HEK293 (cell line): ENCODE data around the gene SMIM13.
A peak's percentile ranks its signal among the peaks of the same experiment; 100 is the strongest.

ENCODE experiments used
- CTCF ChIA-PET: fragments of 350-600 bp; formaldehyde crosslinking; extraction: SDS; loops from one replicate; lab custom pipeline; 2021; ENCODE audit warnings: antibody characterized with exemption; lab: Yijun Ruan, JAX
- POLR2A ChIA-PET: fragments of 300-600 bp; formaldehyde crosslinking; extraction: SDS; loops from one replicate; lab custom pipeline; 2020; ENCODE audit warnings: antibody characterized with exemption, inconsistent platforms; lab: Yijun Ruan, JAX
- H3K27ac ChIP-seq: fragments of 200-500 bp; sonication (Bioruptor generic); 2 replicates; pipeline ENCODE4 v1.5.1; 2014; ENCODE audit warnings: low read depth, low read length, control low read depth, inconsistent platforms; ENCODE audit errors: extremely low read depth
- H3K36me3 ChIP-seq, 2 experiments: fragments of 200-500 bp in 1 of 2; sonication (Bioruptor generic) in 1 of 2; 1 replicate in 1 of 2; 2 replicates in 1 of 2; pipeline ENCODE4 v1.5.1; 2014 to 2017; ENCODE audit warnings: inconsistent platforms in 2 of 2, low read length in 2 of 2; ENCODE audit not compliant: control insufficient read depth in 2 of 2, insufficient read depth in 1 of 2
- H3K4me1 ChIP-seq: fragments of 200-500 bp; sonication (Bioruptor generic); 2 replicates; pipeline ENCODE4 v1.5.1; 2014; ENCODE audit warnings: mild to moderate bottlenecking, low read length, inconsistent platforms; ENCODE audit not compliant: control insufficient read depth, insufficient read depth
- H3K4me3 ChIP-seq: 2 replicates; pipeline ENCODE4 v1.5.1; 2011; ENCODE audit warnings: low read depth, mild to moderate bottlenecking, control low read depth, low read length, moderate library complexity
- H3K9me3 ChIP-seq: fragments of 200-500 bp; sonication (Bioruptor generic); 2 replicates; pipeline ENCODE4 v1.5.1; 2014; ENCODE audit warnings: low read depth, low read length, inconsistent platforms; ENCODE audit not compliant: control insufficient read depth, insufficient read depth
- EGR2 ChIP-seq: fragments of 450-650 bp; formaldehyde crosslinking; IDR thresholded peaks from 2 replicates; pipeline ENCODE4 v1.5.1; 2016; ENCODE audit warnings: low read depth, missing biosample characterization, missing genetic modification characterization
- KLF7 ChIP-seq: fragments of 450-650 bp; formaldehyde crosslinking; IDR thresholded peaks from 2 replicates; pipeline ENCODE4 v1.5.1; 2016; ENCODE audit warnings: missing biosample characterization, missing genetic modification characterization, borderline replicate concordance
- MEIS1 ChIP-seq: sonication (generic); formaldehyde crosslinking; IDR thresholded peaks from 2 replicates; pipeline ENCODE4 v1.8.1; 2022; ENCODE audit warnings: missing genetic modification reagents, mild to moderate bottlenecking, borderline replicate concordance
- SETDB1 ChIP-seq: IDR thresholded peaks from one replicate; pipeline ENCODE4 v1.6.1; 2017; ENCODE audit warnings: mild to moderate bottlenecking, low read length, moderate library complexity, mixed read lengths; ENCODE audit not compliant: insufficient read length
- ZBTB21 ChIP-seq: fragments of 450-650 bp; formaldehyde crosslinking; IDR thresholded peaks from 2 replicates; pipeline ENCODE4 v1.5.1; 2017; ENCODE audit warnings: missing biosample characterization, missing genetic modification characterization
- ZBTB26 ChIP-seq: fragments of 450-650 bp; formaldehyde crosslinking; optimal IDR thresholded peaks from 2 replicates; pipeline ENCODE3; 2016; ENCODE audit warnings: missing biosample characterization, mild to moderate bottlenecking, missing genetic modification characterization
- ZBTB8A ChIP-seq: fragments of 450-650 bp; formaldehyde crosslinking; IDR thresholded peaks from 2 replicates; pipeline ENCODE4 v1.5.1; 2016; ENCODE audit warnings: missing biosample characterization, missing genetic modification characterization
- ZIC2 ChIP-seq: fragments of 450-650 bp; formaldehyde crosslinking; IDR thresholded peaks from 2 replicates; pipeline ENCODE4 v1.5.1; 2016; ENCODE audit warnings: missing biosample characterization, missing genetic modification characterization
- ZNF133 ChIP-seq: fragments of 450-650 bp; formaldehyde crosslinking; IDR thresholded peaks from 2 replicates; pipeline ENCODE4 v1.5.1; 2016; ENCODE audit warnings: missing biosample characterization, missing genetic modification characterization
- ZNF157 ChIP-seq: fragments of 450-650 bp; formaldehyde crosslinking; IDR thresholded peaks from 2 replicates; pipeline ENCODE4 v1.5.1; 2016; ENCODE audit warnings: missing biosample characterization, missing genetic modification characterization
- ZNF202 ChIP-seq: fragments of 450-650 bp; formaldehyde crosslinking; IDR thresholded peaks from 2 replicates; pipeline ENCODE4 v1.5.1; 2016; ENCODE audit warnings: missing biosample characterization, missing genetic modification characterization, borderline replicate concordance
- ZNF211 ChIP-seq: fragments of 450-650 bp; formaldehyde crosslinking; IDR thresholded peaks from 2 replicates; pipeline ENCODE4 v1.5.1; 2016; ENCODE audit warnings: low read depth, missing biosample characterization, missing genetic modification characterization
- ZNF280D ChIP-seq: fragments of 450-650 bp; formaldehyde crosslinking; IDR thresholded peaks from 2 replicates; pipeline ENCODE4 v1.5.1; 2016; ENCODE audit warnings: missing biosample characterization, missing genetic modification characterization
- ZNF324 ChIP-seq: fragments of 450-650 bp; formaldehyde crosslinking; IDR thresholded peaks from 2 replicates; pipeline ENCODE4 v1.5.1; 2016; ENCODE audit warnings: missing biosample characterization, missing genetic modification characterization
- ZNF350 ChIP-seq: fragments of 450-650 bp; formaldehyde crosslinking; IDR thresholded peaks from 2 replicates; pipeline ENCODE4 v1.5.0; 2017; ENCODE audit warnings: missing biosample characterization, mild to moderate bottlenecking, missing genetic modification characterization
- ZNF529 ChIP-seq: fragments of 450-650 bp; formaldehyde crosslinking; IDR thresholded peaks from 2 replicates; pipeline ENCODE4 v1.5.1; 2017; ENCODE audit warnings: missing genetic modification characterization, missing biosample characterization; ENCODE audit not compliant: insufficient replicate concordance
- ZNF571 ChIP-seq: fragments of 450-650 bp; formaldehyde crosslinking; IDR thresholded peaks from 2 replicates; pipeline ENCODE4 v1.5.0; 2017; ENCODE audit warnings: missing biosample characterization, missing genetic modification characterization
- ZNF600 ChIP-seq: fragments of 450-650 bp; formaldehyde crosslinking; IDR thresholded peaks from 2 replicates; pipeline ENCODE4 v1.5.1; 2016; ENCODE audit warnings: missing biosample characterization, missing genetic modification characterization
- ZNF624 ChIP-seq: fragments of 450-650 bp; formaldehyde crosslinking; IDR thresholded peaks from 2 replicates; pipeline ENCODE4 v1.5.1; 2017; ENCODE audit warnings: missing biosample characterization, missing genetic modification characterization
- ZNF677 ChIP-seq: fragments of 450-650 bp; IDR thresholded peaks from 2 replicates; pipeline ENCODE4 v1.5.0; 2018; ENCODE audit warnings: missing biosample characterization, mild to moderate bottlenecking, missing genetic modification characterization, moderate library complexity
- ZSCAN30 ChIP-seq: fragments of 450-650 bp; IDR thresholded peaks from 2 replicates; pipeline ENCODE4 v1.5.1; 2018; ENCODE audit warnings: missing biosample characterization, mild to moderate bottlenecking, missing genetic modification characterization, moderate library complexity
- TF ChIP-seq, protein P1 (sequence below): fragments of 450-650 bp; formaldehyde crosslinking; IDR thresholded peaks from 2 replicates; pipeline ENCODE4 v1.5.1; 2016; ENCODE audit warnings: missing biosample characterization, missing genetic modification characterization
- TF ChIP-seq, protein P2 (sequence below): fragments of 450-650 bp; formaldehyde crosslinking; IDR thresholded peaks from 2 replicates; pipeline ENCODE4 v1.5.1; 2016; ENCODE audit warnings: missing biosample characterization, missing genetic modification characterization
- TF ChIP-seq, protein P3 (sequence below): fragments of 450-650 bp; formaldehyde crosslinking; IDR thresholded peaks from 2 replicates; pipeline ENCODE4 v1.5.1; 2016; ENCODE audit warnings: missing biosample characterization, missing genetic modification characterization
- TF ChIP-seq, protein P4 (sequence below): fragments of 450-650 bp; formaldehyde crosslinking; IDR thresholded peaks from 2 replicates; pipeline ENCODE4 v1.5.1; 2016; ENCODE audit warnings: missing biosample characterization, missing genetic modification characterization

The SMIM13 gene

GRCh38 chr6:11043961-11044711, 49.5 kb upstream of the SMIM13 start, which contains the start of gene ELOVL2 (continued):
- TF ChIP-seq KLF7 (tag by site-specific recombination) (no peak), ZIC2 (tag by site-specific recombination) (peak; percentile 7; the same call in 1 of the 2 replicates), ZSCAN30 (tag by site-specific recombination) (peak; percentile 34; the same call in 1 of the 2 replicates), ZNF211 (tag by site-specific recombination) (no peak), ZNF529 (no peak), ZBTB8A (peak; percentile 44; the same call in 1 of the 2 replicates), ZNF133 (tag by site-specific recombination) (no peak), ZBTB26 (tag by site-specific recombination) (peak; percentile 39), ZNF324 (tag by site-specific recombination) (no peak), ZNF677 (peak; percentile 52), MEIS1 (0 out of 2 replicates have a peak, but pooled peaks have one; percentile 13)
- TF ChIP-seq, protein P1, sequence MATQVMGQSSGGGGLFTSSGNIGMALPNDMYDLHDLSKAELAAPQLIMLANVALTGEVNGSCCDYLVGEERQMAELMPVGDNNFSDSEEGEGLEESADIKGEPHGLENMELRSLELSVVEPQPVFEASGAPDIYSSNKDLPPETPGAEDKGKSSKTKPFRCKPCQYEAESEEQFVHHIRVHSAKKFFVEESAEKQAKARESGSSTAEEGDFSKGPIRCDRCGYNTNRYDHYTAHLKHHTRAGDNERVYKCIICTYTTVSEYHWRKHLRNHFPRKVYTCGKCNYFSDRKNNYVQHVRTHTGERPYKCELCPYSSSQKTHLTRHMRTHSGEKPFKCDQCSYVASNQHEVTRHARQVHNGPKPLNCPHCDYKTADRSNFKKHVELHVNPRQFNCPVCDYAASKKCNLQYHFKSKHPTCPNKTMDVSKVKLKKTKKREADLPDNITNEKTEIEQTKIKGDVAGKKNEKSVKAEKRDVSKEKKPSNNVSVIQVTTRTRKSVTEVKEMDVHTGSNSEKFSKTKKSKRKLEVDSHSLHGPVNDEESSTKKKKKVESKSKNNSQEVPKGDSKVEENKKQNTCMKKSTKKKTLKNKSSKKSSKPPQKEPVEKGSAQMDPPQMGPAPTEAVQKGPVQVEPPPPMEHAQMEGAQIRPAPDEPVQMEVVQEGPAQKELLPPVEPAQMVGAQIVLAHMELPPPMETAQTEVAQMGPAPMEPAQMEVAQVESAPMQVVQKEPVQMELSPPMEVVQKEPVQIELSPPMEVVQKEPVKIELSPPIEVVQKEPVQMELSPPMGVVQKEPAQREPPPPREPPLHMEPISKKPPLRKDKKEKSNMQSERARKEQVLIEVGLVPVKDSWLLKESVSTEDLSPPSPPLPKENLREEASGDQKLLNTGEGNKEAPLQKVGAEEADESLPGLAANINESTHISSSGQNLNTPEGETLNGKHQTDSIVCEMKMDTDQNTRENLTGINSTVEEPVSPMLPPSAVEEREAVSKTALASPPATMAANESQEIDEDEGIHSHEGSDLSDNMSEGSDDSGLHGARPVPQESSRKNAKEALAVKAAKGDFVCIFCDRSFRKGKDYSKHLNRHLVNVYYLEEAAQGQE (tag by site-specific recombination) = peak; percentile 81

- peak overlapping the region; percentile 75 for H3K4me3 ChIP-seq
- CTCF ChIA-PET = interaction anchor here (0.6 to 2.1 kb wide), 6 partner anchors 10 to 1794 kb away, joined by 3 to 9 read pairs (median 4); no protein-coding TSS in a partner anchor
- H3K9me3 ChIP-seq = no peaks in the 10 kb centered on the region
- H3K27ac ChIP-seq = no peak overlapping the region; the same call in 1 of the 2 replicates
- no peaks in the 10 kb centered on the region for H3K36me3 ChIP-seq
- H3K4me1 ChIP-seq = peaks cover 2% of the 10 kb centered on the region; the same call in 1 of the 2 replicates
- POLR2A ChIA-PET = no interaction called here
- TF ChIP-seq ZNF350 (tag by site-specific recombination) = no peak
- TF ChIP-seq ZNF624 (tag by site-specific recombination) = no peak
- peak; percentile 6 for TF ChIP-seq SETDB1
- TF ChIP-seq, protein P2, sequence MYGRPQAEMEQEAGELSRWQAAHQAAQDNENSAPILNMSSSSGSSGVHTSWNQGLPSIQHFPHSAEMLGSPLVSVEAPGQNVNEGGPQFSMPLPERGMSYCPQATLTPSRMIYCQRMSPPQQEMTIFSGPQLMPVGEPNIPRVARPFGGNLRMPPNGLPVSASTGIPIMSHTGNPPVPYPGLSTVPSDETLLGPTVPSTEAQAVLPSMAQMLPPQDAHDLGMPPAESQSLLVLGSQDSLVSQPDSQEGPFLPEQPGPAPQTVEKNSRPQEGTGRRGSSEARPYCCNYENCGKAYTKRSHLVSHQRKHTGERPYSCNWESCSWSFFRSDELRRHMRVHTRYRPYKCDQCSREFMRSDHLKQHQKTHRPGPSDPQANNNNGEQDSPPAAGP = no peak
- TF ChIP-seq EGR2 (tag by site-specific recombination) = no peak
- TF ChIP-seq ZNF157 (tag by site-specific recombination) = no peak
- TF ChIP-seq, protein P3, sequence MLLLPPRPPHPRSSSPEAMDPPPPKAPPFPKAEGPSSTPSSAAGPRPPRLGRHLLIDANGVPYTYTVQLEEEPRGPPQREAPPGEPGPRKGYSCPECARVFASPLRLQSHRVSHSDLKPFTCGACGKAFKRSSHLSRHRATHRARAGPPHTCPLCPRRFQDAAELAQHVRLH (tag by site-specific recombination) = 0 out of 2 replicates have a peak, but pooled peaks have one; percentile 14
- 0 out of 2 replicates have a peak, but pooled peaks have one; percentile 69 for TF ChIP-seq ZNF324 (tag by site-specific recombination)
- TF ChIP-seq ZNF600 (tag by site-specific recombination) = no peak
- TF ChIP-seq, protein P4, sequence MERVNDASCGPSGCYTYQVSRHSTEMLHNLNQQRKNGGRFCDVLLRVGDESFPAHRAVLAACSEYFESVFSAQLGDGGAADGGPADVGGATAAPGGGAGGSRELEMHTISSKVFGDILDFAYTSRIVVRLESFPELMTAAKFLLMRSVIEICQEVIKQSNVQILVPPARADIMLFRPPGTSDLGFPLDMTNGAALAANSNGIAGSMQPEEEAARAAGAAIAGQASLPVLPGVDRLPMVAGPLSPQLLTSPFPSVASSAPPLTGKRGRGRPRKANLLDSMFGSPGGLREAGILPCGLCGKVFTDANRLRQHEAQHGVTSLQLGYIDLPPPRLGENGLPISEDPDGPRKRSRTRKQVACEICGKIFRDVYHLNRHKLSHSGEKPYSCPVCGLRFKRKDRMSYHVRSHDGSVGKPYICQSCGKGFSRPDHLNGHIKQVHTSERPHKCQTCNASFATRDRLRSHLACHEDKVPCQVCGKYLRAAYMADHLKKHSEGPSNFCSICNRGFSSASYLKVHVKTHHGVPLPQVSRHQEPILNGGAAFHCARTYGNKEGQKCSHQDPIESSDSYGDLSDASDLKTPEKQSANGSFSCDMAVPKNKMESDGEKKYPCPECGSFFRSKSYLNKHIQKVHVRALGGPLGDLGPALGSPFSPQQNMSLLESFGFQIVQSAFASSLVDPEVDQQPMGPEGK = no peak
- TF ChIP-seq ZNF202 (tag by site-specific recombination) = peak; percentile 82; the same call in 1 of the 2 replicates
- TF ChIP-seq ZBTB21 = no peak
- peak; percentile 74; the same call in 1 of the 2 replicates for TF ChIP-seq ZNF280D
- TF ChIP-seq ZNF571 = no peak
Measured at GRCh38 chr6:11044712-11045167, 48.9 kb upstream of the SMIM13 start.
